HL-60 (cell line): Measurements from ENCODE around the gene SUSD5.

ENCODE experiments used
- GABPA ChIP-seq: IDR thresholded peaks from 2 replicates; pipeline ENCODE4 v1.6.1; 2012; ENCODE audit warnings: low read depth
- POLR2AphosphoS5 ChIP-seq: IDR thresholded peaks from 2 replicates; pipeline ENCODE4 v1.6.1; 2012; ENCODE audit warnings: low read depth
- TF ChIP-seq, protein P1 (sequence below): IDR thresholded peaks from one replicate; pipeline ENCODE4 v1.5.1; 2011; ENCODE audit warnings: low read length, control low read depth, inconsistent platforms; ENCODE audit not compliant: insufficient read depth

DNA sequence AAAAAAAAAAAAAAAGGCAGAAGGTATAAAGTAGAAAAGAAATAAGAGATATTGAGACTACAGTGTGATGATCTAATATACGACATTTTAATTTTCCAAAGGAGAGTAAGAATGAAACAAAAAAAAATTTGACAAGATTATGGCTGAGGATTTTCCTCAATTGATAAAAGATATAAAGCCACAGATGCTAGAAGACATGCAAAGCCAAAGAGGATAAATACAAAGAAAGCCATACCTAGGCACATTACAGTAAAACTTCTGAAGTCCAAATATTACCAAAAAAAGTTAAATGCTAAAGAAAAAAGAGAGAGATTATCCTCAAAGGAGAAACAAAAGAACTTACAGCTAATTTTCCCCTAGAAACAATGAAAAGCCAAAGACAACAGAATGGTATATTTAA lies 20.3 kb upstream of the SUSD5 start:
- TF ChIP-seq, protein P1, sequence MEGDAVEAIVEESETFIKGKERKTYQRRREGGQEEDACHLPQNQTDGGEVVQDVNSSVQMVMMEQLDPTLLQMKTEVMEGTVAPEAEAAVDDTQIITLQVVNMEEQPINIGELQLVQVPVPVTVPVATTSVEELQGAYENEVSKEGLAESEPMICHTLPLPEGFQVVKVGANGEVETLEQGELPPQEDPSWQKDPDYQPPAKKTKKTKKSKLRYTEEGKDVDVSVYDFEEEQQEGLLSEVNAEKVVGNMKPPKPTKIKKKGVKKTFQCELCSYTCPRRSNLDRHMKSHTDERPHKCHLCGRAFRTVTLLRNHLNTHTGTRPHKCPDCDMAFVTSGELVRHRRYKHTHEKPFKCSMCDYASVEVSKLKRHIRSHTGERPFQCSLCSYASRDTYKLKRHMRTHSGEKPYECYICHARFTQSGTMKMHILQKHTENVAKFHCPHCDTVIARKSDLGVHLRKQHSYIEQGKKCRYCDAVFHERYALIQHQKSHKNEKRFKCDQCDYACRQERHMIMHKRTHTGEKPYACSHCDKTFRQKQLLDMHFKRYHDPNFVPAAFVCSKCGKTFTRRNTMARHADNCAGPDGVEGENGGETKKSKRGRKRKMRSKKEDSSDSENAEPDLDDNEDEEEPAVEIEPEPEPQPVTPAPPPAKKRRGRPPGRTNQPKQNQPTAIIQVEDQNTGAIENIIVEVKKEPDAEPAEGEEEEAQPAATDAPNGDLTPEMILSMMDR: no peak
- TF ChIP-seq POLR2AphosphoS5 (no peak), GABPA (no peak)
